Ishikawa (cell line): Measurements from ENCODE around the gene POLG2.

Experiments used
- CEBPB ChIP-seq: IDR thresholded peaks from 2 replicates; pipeline ENCODE4 v1.6.1; 2012
- CREB1 ChIP-seq: IDR thresholded peaks from 2 replicates; pipeline ENCODE4 v1.6.1; 2012; ENCODE audit warnings: low read depth
- EGR1 ChIP-seq: IDR thresholded peaks from 2 replicates; pipeline ENCODE4 v1.6.1; 2012
- EP300 ChIP-seq: IDR thresholded peaks from 2 replicates; pipeline ENCODE4 v1.6.1; 2012; ENCODE audit warnings: borderline replicate concordance
- NFIC ChIP-seq: IDR thresholded peaks from 2 replicates; pipeline ENCODE4 v1.6.1; 2012
- RAD21 ChIP-seq: IDR thresholded peaks from 2 replicates; pipeline ENCODE4 v1.6.1; 2012; ENCODE audit warnings: low read depth
- TAF1 ChIP-seq: IDR thresholded peaks from 2 replicates; pipeline ENCODE4 v1.6.1; 2012; ENCODE audit warnings: low read depth, mild to moderate bottlenecking
- TCF12 ChIP-seq: IDR thresholded peaks from 2 replicates; pipeline ENCODE4 v1.6.1; 2012; ENCODE audit warnings: low read depth
- TEAD4 ChIP-seq: IDR thresholded peaks from 2 replicates; pipeline ENCODE4 v1.6.1; 2012
- USF1 ChIP-seq: IDR thresholded peaks from 2 replicates; pipeline ENCODE4 v1.6.1; 2012
- YY1 ChIP-seq: IDR thresholded peaks from 2 replicates; pipeline ENCODE4 v1.6.1; 2012; ENCODE audit warnings: low read depth
- ZBTB7A ChIP-seq: IDR thresholded peaks from 2 replicates; pipeline ENCODE4 v1.6.1; 2012; ENCODE audit warnings: low read depth

GRCh38 chr17:64496348-64496785, 487 bp downstream of the POLG2 start:
- no peak for TF ChIP-seq ZBTB7A
- TF ChIP-seq RAD21 = no peak
- no peak for TF ChIP-seq TAF1
- TF ChIP-seq CREB1 = no peak
- no peak for TF ChIP-seq EGR1
- no peak for TF ChIP-seq NFIC
- TF ChIP-seq USF1 = no peak
- no peak for TF ChIP-seq YY1
- TF ChIP-seq CEBPB = no peak
- no peak for TF ChIP-seq TEAD4
- TF ChIP-seq TCF12 = no peak
- no peak for TF ChIP-seq EP300
